Limb (tissue), 2 donors: ENCODE results near the gene TYMS.

Experiments
- DNase-seq, 2 donors: peaks; one replicate each; pipeline ENCODE4 v3.0.0-alpha.2; 2016; ENCODE audit errors: extremely low spot score in 2 of 2

The TYMS gene

GRCh38 chr18:657311-658000 lies at the start of gene TYMS:
TSS of gene TYMS (plus strand) at chr18:657653. CDS start at chr18:657743, 90 bp downstream.
- peak; percentile 60 to 78 for DNase-seq

GRCh38 chr18:607930-608329 lies 49.5 kb upstream of the TYMS start:
- DNase-seq: no peak

DNA sequence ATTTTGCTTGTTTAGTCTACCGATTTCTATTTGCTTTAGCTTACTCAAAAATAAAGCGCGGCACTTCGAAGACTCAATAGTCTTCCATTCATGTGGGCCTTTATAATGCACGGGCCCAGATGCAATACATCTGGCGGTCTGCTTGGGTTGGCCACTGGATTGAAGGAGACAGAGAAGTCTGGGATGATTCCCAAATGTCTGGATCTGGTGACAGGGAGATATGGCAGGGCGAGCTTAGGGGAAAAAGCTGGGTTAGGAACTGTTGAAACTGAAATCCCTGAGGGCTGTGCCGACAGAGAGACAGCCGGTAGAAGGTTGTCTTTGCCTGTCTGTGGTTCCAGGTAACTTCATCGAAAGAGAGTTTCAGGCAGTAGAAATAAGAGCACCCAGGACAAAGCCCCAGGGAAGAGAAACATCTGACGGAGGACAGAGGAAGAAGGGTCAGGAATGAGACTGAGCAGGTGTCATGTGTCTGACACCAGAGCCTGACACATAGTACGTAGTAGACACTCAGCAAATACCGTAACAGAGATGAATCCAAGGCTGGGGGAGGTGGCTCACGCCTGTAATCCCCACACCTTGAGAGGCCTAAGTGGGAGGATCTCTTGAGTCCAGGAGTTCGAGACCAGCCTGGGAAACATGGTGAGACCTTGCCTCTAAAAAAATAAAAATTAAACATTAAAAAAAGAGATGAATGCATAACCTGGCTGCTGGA lies 47.1 kb upstream of the TYMS start:
- no peak for DNase-seq

DNA sequence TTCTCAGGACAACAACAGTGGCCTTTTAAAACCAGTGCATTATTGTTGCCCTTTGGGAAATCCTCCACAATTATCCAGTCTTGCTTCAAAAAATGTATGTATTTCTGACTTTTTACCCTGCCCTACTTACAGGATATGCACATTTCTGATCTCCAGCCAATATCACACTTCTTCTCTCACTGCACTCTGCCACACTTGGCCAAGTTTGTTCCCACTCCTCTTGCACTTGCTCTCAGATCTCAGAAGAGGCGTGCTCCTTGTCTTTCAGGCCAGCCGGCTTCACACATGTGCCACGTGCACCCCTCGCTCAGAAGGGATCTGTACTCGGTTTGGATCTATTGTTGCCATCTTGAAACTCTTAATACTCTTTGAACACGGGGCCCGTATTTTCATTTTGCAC lies 45.3 kb upstream of the TYMS start:
- DNase-seq: no peak

DNA sequence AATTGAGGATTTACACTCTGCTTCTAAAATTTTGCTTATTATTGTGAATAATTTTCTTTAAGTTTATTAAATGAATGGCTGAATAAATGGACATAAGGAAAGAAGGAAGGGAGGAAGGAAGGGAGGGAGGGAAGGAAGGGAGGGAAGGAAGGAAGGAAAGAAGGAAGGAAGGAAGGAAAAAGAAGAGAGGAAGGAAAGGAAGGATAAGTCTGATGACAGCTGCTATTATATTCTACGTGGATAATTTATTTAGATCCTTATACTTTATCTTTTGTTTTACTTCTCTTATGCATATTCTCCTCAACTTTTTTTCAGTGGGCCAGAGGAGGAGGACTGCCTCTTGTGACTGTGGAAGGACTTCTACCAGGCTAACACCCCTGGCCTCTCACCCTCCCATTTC lies 43.3 kb upstream of the TYMS start:
- no peak for DNase-seq

GRCh38 chr18:615092-615521 lies 42.3 kb upstream of the TYMS start:
- no peak for DNase-seq

DNA sequence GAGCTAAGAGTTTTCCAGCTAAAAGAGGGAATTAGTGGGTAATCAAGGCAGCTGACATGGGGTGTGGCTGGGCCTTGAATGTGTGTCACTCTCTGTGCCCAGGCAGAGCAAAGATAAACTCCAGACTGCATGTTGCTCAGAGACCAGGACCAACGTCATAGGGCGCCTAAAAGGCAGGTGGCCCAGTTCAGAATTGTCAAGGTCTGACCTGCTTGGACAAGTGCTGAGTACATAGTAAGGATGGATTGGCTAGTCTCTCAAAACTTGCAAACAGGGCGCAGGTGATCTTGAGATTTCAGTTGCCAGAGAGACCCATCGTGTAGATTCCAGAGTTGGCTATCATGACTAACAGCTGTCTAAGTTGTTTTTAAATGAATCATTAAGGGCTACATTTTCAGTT lies 41.7 kb upstream of the TYMS start:
- DNase-seq: no peak

DNA sequence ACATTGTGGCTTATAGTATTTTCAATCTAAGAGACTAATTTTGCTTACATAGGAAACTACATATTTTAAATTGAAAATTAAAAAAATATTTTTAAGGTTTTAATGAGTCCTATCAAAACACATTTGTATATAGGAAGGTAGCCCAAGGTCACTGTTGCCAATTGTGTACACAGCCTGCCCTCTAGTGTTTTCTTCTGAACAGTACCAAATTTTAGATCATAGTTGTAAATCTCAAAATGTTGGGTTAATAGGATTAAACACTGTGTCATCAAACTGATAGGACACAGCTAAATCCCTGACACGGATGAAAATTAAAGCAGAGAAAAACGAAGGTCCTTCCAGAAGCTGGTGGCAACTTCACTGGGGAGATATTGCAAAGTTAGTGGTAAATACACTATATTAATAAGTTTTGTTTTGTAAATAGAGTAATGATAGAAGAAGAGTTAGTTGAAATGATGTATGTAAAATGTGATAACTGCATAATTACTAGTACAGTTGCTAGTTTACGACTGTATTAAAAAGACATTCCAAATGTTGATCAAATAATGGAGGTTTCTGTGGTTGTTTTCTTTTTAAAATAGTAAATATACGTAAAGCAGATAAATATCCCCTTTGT lies 41.0 kb upstream of the TYMS start:
- peak in 1 of 2 donors; percentile 71 for DNase-seq

DNA sequence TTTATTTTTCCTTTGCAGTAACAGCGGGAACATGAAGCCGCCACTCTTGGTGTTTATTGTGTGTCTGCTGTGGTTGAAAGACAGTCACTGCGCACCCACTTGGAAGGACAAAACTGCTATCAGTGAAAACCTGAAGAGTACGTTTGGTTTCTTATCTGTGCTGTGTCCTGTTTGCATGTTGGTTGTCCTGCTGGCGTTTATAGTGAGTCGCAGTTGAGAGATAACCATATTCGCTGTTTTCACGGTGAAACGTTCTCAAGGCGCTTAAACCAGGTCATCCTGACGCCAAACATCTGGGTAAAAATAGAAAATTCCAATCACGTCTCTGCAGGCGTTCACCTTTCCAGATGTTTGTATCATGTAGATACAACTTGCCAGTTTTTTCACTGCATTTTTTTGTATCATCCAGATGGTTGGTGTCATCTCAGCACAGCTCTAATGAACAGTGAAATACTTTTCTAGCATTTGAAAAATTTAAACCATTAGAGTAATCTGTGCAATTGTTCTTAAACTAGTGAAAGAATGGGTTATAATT lies 39.4 kb upstream of the TYMS start:
- no peak for DNase-seq

DNA sequence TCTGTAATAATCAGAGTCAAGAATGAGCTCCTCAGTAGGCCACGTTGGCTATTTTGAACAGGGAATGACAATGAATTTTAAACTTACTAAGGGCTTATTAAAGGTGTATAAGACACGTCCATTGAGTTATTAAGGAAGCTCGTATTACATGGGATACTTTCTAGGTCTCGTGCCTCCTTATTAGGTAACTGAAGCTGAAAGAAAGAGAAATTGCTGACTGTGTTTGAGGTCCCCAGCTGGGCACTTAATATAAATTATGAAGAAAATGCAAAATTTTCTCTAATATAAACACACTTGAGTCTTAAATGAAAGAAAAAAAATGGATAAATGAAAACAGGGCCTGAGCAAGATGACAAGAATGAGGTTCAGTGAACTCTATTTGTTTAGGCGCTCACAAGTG lies 38.8 kb upstream of the TYMS start:
- DNase-seq: no peak

DNA sequence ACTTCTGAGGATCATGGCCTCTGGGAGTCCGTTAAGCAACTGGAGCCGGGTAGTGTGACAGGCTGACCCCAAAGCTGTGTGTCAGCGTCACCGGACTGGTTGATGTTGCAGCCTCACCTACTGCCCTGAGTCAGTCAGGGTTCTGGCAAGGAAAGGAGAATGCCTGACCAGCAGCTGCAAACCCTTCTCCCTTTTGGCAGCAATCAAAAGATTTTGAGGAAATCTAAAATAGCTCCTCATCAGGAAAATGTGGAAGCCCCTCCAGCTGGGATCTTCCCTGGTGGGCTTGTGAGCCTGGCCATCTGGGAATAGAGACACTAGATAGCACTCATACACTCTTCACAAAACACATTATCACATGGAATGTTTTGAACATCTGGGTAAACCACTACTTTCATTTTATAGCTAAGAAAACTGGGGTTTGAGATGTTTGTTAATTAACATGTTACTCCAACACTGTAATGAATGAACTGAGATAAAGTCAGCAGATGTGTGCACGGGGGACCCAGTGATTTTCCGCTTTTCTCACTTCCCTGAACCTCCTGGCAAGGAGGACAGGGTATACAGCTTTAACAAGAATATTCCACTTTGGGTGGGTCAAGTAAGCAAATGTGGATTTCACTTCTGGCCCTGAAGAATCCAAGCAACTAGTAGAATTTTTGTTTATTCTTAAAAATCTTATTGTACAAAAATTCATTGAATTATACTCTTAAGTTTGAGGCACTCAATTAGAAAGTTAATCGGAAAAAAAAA lies 36.0 kb upstream of the TYMS start:
- no peak for DNase-seq

DNA sequence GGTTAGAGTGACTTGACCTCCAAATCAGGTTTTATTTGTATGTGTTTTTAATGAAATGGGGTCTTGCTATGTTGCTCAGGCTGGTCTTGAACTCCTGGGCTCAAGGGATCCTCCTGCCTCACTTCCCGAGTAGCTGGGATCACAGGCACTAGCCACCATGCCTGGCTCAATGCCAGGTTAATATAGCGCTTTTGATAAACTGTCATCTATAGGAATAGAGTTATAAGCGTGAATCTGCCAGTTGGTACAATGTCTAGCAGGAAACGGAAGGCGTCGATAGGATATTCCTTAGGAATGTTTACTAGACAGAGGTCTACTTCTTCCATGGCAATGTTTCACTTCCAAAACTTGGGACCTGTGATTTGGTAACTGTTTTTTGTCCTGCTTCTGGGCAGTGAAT lies 35.2 kb upstream of the TYMS start:
- DNase-seq: no peak

DNA sequence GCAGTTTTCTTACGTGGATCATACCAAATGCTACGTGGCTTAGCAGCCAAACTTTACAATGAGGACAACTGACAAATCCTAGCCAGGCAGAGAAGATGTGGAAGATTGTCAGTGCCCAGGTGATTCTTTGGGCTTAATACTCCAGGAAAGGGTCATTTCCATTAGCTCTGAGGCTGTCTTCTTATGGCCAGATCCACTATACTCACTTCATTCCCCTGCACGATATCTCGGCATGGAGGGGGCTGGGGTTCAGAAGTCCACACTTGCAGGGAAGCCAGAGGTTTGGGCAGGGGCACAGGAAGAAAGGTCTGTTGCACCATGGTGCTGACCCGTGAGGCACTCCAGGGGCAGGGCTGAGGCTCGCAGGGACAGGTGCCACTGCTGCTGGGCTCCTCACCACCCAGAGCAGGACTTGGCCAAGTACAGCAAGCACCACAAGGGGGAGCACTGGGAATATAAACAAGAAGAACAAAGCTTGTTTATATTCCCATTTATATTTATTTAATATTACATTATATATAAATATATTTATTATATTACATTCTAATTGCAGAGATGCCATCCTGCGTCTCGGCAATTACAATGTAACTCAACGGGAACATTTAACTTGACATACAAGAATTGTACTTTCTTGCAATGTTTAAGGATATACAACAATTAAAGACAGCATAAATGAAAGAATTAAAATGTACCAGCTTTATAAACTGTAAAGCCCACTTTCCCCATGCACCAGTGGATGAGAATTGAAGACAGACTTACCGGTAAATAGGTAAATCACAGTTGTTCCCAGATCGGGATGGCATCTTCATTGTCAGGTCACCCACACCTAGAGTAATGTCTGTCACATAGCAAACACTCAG lies 33.5 kb upstream of the TYMS start:
- DNase-seq: peak; percentile 63 to 78

GRCh38 chr18:627231-627630 lies 30.2 kb upstream of the TYMS start:
- no peak for DNase-seq

DNA sequence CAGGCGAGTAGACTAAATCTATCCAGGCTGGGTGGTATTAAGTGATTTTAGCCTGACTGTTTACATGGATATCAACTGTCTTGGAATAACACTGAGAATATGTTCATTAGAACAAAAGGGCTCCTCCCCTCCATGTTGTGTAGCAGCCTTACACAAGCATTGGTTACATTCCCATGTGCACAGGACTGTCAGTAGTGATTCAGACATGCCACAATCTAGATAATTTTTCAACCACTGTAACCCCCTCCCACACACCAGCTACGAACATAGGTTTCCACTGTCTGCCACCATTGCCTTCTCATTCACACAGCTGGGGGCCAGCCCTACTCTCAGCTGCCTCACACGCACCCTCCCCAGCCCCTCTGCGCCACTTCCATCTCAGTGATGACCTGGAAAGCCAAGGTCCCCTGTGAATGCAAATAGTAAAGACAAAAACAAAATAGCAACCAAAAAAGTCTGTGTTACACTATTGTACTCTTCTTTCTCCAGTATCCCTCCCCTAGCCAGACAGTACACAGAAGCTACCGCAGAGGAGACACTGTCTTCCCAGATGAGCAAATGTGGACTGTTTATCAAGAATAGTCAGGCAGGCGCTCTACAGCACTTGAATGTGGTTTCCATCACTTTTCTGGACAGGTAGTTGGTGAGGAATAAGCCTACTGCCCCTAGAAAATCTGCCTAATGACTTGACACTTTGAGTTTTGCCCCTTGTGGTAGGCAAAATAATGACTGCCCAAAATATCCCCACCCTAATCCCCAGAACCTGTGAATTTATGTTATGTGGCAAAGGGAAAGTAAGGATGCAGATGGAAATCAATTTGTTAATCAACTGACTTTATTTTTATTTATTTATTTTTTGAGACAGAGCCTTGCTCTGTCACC lies 27.9 kb upstream of the TYMS start:
- DNase-seq: no peak

- no peak for DNase-seq
Measured at GRCh38 chr18:631560-631959, 25.9 kb upstream of the TYMS start.

- no peak for DNase-seq
Measured at GRCh38 chr18:634551-635045, 22.9 kb upstream of the TYMS start.

DNA sequence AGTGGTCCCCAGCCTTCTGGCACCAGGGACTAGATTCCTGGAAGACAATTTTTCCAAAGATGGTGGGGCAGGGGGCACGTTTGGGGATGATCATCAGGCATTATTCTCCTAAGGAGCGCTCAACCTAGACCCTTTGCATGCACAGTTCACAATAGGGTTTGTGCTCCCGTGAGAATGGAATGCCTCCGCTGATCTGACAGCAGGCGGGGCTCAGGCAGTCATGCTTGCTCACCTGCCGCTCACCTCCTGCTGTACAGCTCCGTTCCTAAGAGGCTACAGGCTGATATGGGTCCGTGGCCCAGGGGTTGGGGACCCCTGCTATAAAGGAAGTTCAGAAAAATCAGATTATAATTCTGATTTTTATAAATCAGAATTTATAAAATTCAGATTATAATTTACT lies 22.3 kb upstream of the TYMS start:
- DNase-seq: no peak

DNA sequence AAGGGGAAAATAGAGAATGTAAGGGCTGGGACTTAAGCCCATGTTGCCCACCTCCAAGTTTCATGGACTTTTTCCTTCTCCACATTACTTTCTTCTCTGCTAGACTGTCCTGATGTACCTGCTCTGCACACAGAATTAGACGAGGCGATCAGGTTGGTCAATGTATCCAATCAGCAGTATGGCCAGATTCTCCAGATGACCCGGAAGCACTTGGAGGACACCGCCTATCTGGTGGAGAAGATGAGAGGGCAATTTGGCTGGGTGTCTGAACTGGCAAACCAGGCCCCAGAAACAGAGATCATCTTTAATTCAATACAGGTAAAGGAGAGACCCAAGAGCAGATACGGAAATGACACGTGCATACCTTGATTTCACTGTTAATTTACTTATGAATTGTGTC lies 16.2 kb upstream of the TYMS start:
- no peak for DNase-seq
